ENCODE data around the gene SNX1.
A peak's percentile ranks its signal among the peaks of the same experiment; 100 is the strongest.
"Not testable (repeated sequence)": the region's sequence is repeated elsewhere in the genome, so short reads cannot be mapped to it uniquely, and the experiment has no call there.

The SNX1 gene

GRCh38 chr15:64073496-64073895, 22.3 kb upstream of the SNX1 start:
- DNase-seq (ENCODE audit: low spot score): not testable (repeated sequence)

GRCh38 chr15:64082757-64083156, 13.0 kb upstream of the SNX1 start:
- DNase-seq (ENCODE audit: low spot score): no peak

- DNase-seq (ENCODE audit: low spot score): no peak
Observed at GRCh38 chr15:64089543-64090280, 6.1 kb upstream of the SNX1 start.

GRCh38 chr15:64090527-64090926, 5.3 kb upstream of the SNX1 start:
- DNase-seq (ENCODE audit: low spot score): no peak

GRCh38 chr15:64092075-64092820, 3.5 kb upstream of the SNX1 start:
- no peak for DNase-seq (ENCODE audit: low spot score)

GRCh38 chr15:64092864-64093626, 2.7 kb upstream of the SNX1 start:
- DNase-seq (ENCODE audit: low spot score): peak; percentile 54

GRCh38 chr15:64093627-64094417, 2.0 kb upstream of the SNX1 start, which contains the start of gene CIAO2A:
TSS of gene CIAO2A (minus strand) at chr15:64093838. CDS start at chr15:64093768, 70 bp downstream.
- DNase-seq (ENCODE audit: low spot score): peak; percentile 93

- no peak for DNase-seq (ENCODE audit: low spot score)
Observed at GRCh38 chr15:64095431-64095794, 369 bp upstream of the SNX1 start.

GRCh38 chr15:64096668-64097384, 1.0 kb downstream of the SNX1 start:
- DNase-seq (ENCODE audit: low spot score): peak; percentile 12

GRCh38 chr15:64099379-64099778, 3.6 kb downstream of the SNX1 start:
- DNase-seq (ENCODE audit: low spot score): no peak

GRCh38 chr15:64100958-64101357, 5.2 kb downstream of the SNX1 start:
- DNase-seq (ENCODE audit: low spot score): no peak

- no peak for DNase-seq (ENCODE audit: low spot score)
Observed at GRCh38 chr15:64102497-64102896, 6.7 kb downstream of the SNX1 start.

GRCh38 chr15:64105113-64105704, 9.4 kb downstream of the SNX1 start:
- peak; percentile 65 for DNase-seq (ENCODE audit: low spot score)

GRCh38 chr15:64107337-64107736, 11.6 kb downstream of the SNX1 start:
- no peak for DNase-seq (ENCODE audit: low spot score)

GRCh38 chr15:64110108-64110701, 14.4 kb downstream of the SNX1 start:
- not testable (repeated sequence) for DNase-seq (ENCODE audit: low spot score)

GRCh38 chr15:64110950-64111678, 15.3 kb downstream of the SNX1 start:
- DNase-seq (ENCODE audit: low spot score): no peak

- DNase-seq (ENCODE audit: low spot score): no peak
Observed at GRCh38 chr15:64111679-64112050, 15.9 kb downstream of the SNX1 start.

GRCh38 chr15:64112073-64112772, 16.4 kb downstream of the SNX1 start:
- no peak for DNase-seq (ENCODE audit: low spot score)

GRCh38 chr15:64112904-64113303, 17.1 kb downstream of the SNX1 start:
- DNase-seq (ENCODE audit: low spot score): peak; percentile 65

All from AG20443 (cell line).